ENCODE data around the gene CRTC1. TPM values are rescaled to one million over a fixed set of nuclear protein-coding genes. Genes with fewer than 3 reads are reported as not detected.

Gene CRTC1
- total and polyA plus RNA-seq, 9 of the 15 experiments (the other 6 are each of a cell fraction or from before 2014, with no cell fraction given), result 0.25 to 3.8 (median 1.2) TPM; not detected in 2

DNA sequence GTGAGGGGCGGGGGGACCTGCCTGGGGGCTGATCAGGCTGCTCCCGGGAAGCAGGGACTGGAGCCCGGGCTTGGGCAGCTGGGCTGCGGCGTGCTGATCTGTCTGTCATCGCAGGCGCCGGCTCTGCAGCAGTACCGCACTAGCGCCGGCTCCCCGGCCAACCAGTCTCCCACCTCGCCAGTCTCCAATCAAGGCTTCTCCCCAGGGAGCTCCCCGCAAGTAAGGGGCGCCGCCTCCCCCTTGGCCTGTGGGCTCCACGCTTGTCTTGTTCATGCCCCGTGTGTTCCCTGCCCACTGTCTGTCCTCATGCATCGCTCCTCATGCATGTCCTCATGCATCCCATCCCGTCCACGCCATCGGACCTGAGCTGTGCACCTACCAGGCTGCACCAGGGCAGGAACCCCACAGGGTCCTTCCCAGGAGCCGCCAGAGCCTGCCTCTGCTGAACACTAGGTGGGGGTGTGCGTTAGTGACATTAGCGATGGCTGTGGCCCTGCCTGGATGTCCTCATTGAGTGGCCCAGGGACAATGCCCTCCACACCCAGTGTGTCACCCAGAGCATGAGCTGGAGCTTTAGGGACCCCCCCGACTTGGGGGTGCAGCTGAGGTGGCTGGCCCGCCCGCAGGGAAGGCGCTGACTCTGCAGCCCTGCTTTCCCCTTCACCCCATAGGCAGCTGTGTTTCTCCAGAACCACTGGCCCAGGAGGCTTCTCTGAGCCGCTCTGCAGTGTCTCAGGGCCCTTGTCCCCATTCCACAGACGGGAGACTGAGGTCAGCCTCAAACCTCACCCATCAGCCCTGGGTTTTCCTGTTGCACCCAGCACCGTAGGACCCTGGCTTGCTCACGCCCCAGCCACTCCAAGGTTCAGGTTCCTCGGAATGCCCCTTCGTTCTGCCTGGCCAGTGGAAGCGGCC, 88.1 kb downstream of the CRTC1 start (continued):
- TF ChIP-seq RBM14 (IDR thresholded peaks at IDR 0.05; ENCODE audit: borderline replicate concordance, insufficient read depth, low read depth, low read length), result no peak
- no peak for TF ChIP-seq NFE2L1 (tag; IDR thresholded peaks at IDR 0.05; ENCODE audit: borderline replicate concordance, low read depth)
- no peak for TF ChIP-seq HOMEZ (CRISPR knock-in tag; IDR thresholded peaks at IDR 0.05)
- no peak for TF ChIP-seq ZNF695 (CRISPR knock-in tag; IDR thresholded peaks at IDR 0.05)
- TF ChIP-seq POLR2AphosphoS5 (IDR thresholded peaks at IDR 0.05; ENCODE audit: control insufficient read depth, insufficient read depth, low read depth, low read length), result no peak
- no peak for TF ChIP-seq TAF1 (IDR thresholded peaks at IDR 0.05; ENCODE audit: control insufficient read depth, extremely low read depth, insufficient read depth, low read length, severe bottlenecking)
- no peak for TF ChIP-seq ZNF639 (CRISPR knock-in tag; conservative IDR thresholded peaks at IDR 0.05 in 1 of 2, IDR thresholded peaks at IDR 0.05 in 1 of 2)
- no peak for TF ChIP-seq ZNF408 (CRISPR knock-in tag; IDR thresholded peaks at IDR 0.05; ENCODE audit: low read depth)
- no peak for TF ChIP-seq PPARD (CRISPR knock-in tag; IDR thresholded peaks at IDR 0.05)
- no peak for TF ChIP-seq DEAF1 (CRISPR knock-in tag; IDR thresholded peaks at IDR 0.05)
- TF ChIP-seq SOX6 (IDR thresholded peaks at IDR 0.05), result no peak
- TF ChIP-seq, protein P1, sequence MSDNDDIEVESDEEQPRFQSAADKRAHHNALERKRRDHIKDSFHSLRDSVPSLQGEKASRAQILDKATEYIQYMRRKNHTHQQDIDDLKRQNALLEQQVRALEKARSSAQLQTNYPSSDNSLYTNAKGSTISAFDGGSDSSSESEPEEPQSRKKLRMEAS (CRISPR knock-in tag; IDR thresholded peaks at IDR 0.05), result no peak
- no peak for TF ChIP-seq RBM17 (IDR thresholded peaks at IDR 0.05; ENCODE audit: borderline replicate concordance, low read depth, low read length)
- TF ChIP-seq ZNF277 (CRISPR knock-in tag; IDR thresholded peaks at IDR 0.05; ENCODE audit: borderline replicate concordance), result no peak
- TF ChIP-seq MYC (IDR thresholded peaks at IDR 0.05; ENCODE audit: low read depth, low read length), result no peak
- TF ChIP-seq MYC (CRISPR knock-in tag; IDR thresholded peaks at IDR 0.05; ENCODE audit: borderline replicate concordance, low read depth), result no peak
- TF ChIP-seq, protein P2, sequence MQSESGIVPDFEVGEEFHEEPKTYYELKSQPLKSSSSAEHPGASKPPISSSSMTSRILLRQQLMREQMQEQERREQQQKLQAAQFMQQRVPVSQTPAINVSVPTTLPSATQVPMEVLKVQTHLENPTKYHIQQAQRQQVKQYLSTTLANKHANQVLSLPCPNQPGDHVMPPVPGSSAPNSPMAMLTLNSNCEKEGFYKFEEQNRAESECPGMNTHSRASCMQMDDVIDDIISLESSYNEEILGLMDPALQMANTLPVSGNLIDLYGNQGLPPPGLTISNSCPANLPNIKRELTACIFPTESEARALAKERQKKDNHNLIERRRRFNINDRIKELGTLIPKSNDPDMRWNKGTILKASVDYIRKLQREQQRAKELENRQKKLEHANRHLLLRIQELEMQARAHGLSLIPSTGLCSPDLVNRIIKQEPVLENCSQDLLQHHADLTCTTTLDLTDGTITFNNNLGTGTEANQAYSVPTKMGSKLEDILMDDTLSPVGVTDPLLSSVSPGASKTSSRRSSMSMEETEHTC (IDR thresholded peaks at IDR 0.05), result no peak

Data from K562 (cell line).